Stromal cell of bone marrow (primary cell): ENCODE results near the gene SND1.
"Not testable (repeated sequence)": the region's sequence is repeated elsewhere in the genome, so short reads cannot be mapped to it uniquely, and the experiment has no call there.

Experiments used
- DNase-seq: peaks from one replicate; pipeline ENCODE4 v3.0.0-alpha.2; 2012; ENCODE audit warnings: low read depth

The SND1 gene

GRCh38 chr7:127891144-127891543 lies 239.2 kb downstream of the SND1 start:
- DNase-seq = no peak

GRCh38 chr7:127891854-127892438 lies 240.0 kb downstream of the SND1 start:
- DNase-seq = no peak

- DNase-seq = peak; percentile 31
These were observed 240.7 kb downstream of the SND1 start for GRCh38 chr7:127892488-127893314.

GRCh38 chr7:127893547-127893946 lies 241.6 kb downstream of the SND1 start:
- DNase-seq = no peak

GRCh38 chr7:127894588-127894987 lies 242.6 kb downstream of the SND1 start:
- DNase-seq = no peak

GRCh38 chr7:127895360-127895759 lies 243.4 kb downstream of the SND1 start:
- no peak for DNase-seq

- no peak for DNase-seq
These were observed 243.9 kb downstream of the SND1 start for GRCh38 chr7:127895814-127896280.

- DNase-seq = no peak
These were observed 244.7 kb downstream of the SND1 start for GRCh38 chr7:127896659-127897058.

GRCh38 chr7:127897704-127898454 lies 245.9 kb downstream of the SND1 start:
- DNase-seq = no peak

- DNase-seq = no peak
These were observed 247.4 kb downstream of the SND1 start for GRCh38 chr7:127899411-127899810.

- no peak for DNase-seq
These were observed 248.1 kb downstream of the SND1 start for GRCh38 chr7:127900141-127900540.

- no peak for DNase-seq
These were observed 249.0 kb downstream of the SND1 start for GRCh38 chr7:127900732-127901685.

GRCh38 chr7:127901895-127902703 lies 250.1 kb downstream of the SND1 start:
- DNase-seq = no peak

GRCh38 chr7:127902753-127903152 lies 250.8 kb downstream of the SND1 start:
- DNase-seq = not testable (repeated sequence)

- DNase-seq = no peak
These were observed 252.1 kb downstream of the SND1 start for GRCh38 chr7:127903892-127904669.

GRCh38 chr7:127904670-127904985 lies 252.6 kb downstream of the SND1 start:
- no peak for DNase-seq

GRCh38 chr7:127905021-127905420 lies 253.0 kb downstream of the SND1 start:
- DNase-seq = no peak

GRCh38 chr7:127905491-127906330 lies 253.7 kb downstream of the SND1 start:
- DNase-seq = no peak
